Endothelial cell of hepatic sinusoid (primary cell): ENCODE data around the gene HECA.
"Not testable (repeated sequence)": the region's sequence is repeated elsewhere in the genome, so short reads cannot be mapped to it uniquely, and the experiment has no call there.

Experiments used
- in situ Hi-C: cut with HindIII; loops from 2 replicates; pipeline ENCODE4 v1.10.0; 2017; ENCODE audit warnings: low sequenced_read_pairs

HECA gene

DNA sequence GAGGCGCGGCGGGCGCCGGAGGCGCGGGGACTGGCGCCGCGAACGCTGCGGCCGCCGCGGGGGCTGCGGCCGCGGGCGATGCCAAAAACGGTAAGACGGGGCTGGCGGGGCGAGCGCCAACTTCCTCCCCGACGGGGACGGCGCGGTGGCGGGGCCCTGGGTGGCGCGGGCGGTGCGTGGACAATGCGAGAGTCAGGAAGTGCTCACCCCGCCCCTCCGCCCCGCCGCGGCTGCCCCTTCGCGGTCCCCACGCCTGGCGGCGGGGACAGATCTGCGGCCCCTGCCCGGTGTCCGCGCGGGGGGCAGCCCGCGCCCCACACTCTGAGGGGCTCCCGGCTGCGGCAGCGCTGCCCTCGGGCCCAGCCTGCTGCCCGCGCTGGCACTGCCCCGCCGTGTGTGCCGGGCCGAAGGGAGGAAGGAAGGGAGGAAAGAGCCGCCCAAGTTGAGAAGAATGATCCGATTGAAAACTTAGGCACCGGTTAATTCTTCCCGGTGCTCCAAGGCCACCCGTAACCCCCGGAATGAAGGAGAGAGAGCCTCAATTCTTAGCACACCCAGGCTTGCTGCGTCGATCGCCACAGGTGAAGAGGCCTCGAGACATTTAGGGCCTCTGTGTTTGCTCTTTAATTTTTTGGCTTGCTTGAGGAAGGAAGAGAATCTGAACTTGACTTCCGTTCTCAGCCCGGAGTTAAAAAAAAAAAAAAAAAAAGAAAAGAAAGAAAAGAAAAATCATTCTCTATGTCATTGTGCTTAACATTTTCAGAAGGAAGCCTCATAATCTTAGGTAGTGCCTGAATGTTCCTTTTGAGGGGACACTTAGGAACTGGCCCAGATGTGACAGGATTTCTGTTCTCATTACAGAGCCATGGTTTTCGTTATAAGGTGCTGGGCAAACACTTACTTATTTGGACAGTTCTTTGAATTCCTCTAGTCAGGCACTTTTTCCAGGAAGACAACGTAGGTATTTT, 982 bp downstream of the HECA start:
- in situ Hi-C loops, result no loop called here

DNA sequence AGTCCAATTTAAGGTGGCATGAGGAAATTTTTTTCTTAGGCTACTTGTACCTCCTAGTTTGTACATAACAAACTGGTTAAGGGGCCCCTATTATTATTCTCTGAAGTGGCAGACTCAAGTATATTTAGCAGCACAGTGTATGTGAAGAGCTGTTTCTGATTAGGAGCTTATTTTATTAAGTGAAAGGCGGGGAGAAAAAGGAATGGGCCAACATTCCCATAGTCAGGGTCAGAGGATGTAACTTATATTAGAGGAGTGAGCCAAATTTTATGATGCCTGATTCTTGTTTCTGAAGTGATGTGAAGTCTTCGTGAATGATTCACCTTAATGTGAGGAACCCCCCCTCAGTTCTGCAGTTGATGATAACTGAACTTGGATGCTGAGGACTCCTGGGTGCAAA, 2.8 kb downstream of the HECA start:
- in situ Hi-C loops, result no loop called here

DNA sequence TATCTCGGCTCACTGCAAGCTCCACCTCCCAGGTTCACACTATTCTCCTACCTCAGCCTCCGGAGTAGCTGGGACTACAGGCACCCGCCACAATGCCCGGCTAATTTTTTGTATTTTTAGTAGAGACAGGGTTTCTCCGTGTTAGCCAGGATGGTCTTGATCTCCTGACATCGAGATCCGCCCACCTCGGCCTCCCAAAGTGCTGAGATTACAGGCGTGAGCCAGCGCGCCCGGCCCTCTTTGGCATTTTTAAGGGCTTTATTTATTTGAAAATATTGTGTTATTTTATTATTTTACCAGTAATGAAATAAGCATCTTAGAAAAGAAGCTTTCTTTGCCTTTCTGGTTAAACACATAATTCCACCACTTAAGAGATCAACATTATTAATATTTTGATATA, 6.0 kb downstream of the HECA start:
- in situ Hi-C loops, result not testable (repeated sequence)

DNA sequence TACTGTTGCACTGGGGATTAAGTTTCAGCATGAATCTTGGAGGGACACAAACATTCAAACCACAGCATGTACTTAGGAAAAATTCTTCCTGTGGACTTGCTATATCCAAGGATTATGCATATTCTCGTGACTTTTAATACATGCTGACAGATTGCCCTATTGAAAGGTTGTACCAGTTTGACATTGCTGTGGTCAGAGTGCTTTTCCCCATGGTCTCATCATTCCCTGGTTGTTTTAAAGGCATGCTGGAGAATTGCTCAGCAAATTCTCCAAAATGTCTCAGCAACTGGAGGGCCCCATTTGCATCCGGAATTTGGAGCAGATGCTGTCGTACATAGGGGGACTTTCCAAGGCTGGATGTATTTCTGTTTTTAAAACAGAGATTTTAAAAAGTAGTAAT, 7.4 kb downstream of the HECA start:
- in situ Hi-C loops, result no loop called here

DNA sequence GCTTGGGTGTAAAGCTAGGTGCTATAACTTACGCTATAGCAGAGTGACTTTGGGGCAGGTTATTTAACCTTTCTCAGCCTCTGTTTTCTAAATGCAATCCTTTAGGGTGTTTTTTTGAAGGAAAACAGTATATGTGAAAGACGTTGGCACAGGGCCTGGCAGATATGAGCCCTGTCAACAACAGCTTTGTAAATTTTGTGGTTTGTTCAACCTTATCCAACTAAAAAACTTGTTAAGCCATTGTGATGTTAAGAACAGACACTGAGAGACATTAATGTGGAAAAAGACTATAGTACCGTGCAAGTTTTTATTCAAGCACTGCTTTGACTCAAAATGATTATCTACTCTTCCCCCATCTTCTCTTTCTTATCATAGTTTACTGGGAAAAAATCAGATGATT, 8.2 kb downstream of the HECA start:
- in situ Hi-C loops, result no loop called here

DNA sequence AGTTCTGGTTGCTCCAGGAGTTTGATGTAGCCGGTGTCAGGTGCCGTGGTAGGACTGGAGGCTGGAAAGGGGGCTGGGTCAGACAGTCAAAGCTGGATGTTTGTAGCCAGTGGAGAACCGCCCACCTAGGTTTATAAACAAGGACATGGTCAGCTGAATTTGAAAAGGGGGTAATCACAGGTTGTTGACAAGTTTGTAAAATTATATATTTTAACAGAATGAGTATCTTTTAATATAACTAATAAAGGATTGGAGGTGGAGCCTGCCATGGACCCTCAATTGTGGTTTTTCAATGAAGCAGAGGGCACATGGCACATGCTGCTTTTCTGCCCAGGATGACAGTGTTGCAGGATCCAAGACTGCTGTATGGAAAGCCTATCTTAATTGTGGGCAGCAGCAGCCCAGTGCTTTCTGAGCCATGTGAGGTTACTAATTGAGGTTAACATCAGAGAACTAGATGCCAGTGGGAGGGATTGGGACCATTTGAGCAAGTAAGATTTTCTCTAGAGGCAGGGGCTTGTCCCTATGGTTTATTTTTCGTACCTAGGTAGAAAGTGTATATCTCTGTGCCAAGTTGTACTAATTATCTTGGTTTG, 9.7 kb downstream of the HECA start:
- in situ Hi-C loops, result no loop called here

DNA sequence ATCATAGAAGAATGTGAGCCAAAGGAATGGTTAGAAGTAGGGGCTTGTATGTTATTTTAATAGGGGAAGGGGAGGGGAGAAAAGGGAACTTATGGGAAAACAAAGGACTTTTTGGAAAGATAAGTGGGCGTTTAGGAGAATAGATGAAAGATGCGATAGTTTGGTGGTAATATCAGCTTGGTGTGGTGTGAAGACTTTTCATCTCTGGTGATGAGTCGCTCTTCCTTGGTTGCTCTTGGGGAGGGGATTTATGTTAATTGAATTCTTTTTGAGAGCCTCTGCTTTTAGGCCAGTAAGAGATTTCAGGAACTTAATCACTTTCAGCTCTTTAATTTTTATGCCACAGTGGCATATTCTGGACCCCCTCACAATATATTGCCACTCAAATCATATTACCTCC, 10.8 kb downstream of the HECA start:
- in situ Hi-C loops, result no loop called here

DNA sequence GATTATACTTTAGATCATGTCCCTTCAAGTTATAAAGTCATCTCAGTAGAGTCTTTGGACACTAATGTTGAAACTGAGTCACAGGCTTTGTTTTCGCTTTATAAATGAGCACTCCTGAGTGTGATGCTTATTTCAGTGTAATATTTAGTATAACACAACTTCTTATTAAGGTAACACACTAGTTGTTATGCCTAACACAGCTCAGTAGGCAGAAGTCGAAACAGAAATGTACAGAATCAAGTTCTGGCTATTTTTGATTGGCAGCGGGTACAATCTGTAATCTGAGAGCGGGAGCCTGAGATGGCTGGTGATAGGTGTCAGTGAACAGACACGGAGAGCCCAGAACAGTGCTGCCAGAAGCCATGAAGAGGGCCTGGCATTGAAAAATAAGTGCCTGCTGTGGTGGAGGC, 11.4 kb downstream of the HECA start:
- in situ Hi-C loops, result no loop called here

DNA sequence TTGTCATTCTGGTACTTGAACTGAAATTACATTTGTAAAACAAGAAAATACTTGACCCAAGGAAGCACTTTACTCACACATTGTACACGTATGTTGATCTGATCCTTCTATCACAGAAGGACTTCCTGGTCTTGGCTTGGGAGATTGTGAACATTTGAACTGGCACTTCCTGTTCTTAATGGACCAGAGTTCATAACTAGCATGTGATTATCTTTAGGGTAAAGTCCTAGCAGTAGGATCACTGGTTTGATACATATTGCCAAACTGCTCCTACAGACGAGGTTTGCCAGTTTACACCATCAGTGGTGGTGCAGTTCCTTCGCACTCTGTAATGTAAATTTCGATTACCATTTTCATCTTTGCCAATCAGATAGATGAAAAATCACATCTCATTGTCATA, 12.7 kb downstream of the HECA start:
- in situ Hi-C loops, result no loop called here

DNA sequence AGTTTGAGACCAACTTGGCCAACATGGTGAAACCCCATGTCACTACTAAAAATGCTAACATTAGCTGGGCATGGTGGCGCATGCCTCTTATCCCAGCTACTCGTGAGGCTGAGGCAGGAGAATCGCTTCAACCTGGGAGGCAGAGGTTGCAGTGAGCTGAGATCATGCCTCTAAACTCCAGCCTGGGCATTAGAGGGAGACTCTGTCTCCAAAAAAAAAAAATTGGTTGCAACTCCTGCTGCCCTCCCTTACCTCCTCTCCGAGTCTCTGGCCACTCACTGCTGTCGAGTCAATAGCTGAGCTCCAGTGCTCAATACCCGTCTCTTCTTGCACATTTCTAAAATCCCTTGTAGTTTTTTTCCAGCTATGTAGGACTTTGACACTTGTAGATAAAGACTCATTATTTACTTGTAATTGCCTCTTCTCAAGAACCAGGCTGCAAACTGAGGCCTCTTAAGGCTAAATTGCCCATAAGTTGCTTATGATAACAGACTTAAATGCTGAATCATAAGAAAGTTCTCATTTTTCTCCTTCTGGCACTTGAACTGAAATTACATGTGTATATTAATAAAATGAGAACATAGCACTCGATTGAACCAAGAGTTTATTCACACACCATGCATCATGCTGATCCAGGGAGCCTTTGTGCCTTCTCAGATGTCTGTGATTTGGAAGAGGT, 13.8 kb downstream of the HECA start:
- in situ Hi-C loops, result no loop called here

DNA sequence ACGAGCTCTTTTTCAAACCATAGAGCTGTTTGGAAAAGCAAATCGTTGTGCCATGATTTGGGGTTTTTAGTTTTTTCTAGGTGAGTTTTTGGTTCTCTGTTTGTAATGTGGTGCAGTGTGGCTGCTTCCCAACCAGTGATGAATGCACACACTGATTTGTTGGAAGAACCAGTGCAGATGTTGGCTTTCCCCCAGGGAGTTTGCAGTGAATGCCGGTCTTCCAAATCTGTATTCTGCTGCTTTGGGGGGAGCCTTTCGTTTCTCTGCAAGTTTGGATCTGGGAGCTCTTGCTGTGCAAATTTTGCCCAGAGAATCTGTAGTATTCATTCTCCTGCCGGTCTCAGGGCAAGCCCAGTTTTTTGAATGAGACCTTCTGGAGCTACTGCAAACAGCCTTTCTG, 14.5 kb downstream of the HECA start:
- in situ Hi-C loops, result no loop called here

DNA sequence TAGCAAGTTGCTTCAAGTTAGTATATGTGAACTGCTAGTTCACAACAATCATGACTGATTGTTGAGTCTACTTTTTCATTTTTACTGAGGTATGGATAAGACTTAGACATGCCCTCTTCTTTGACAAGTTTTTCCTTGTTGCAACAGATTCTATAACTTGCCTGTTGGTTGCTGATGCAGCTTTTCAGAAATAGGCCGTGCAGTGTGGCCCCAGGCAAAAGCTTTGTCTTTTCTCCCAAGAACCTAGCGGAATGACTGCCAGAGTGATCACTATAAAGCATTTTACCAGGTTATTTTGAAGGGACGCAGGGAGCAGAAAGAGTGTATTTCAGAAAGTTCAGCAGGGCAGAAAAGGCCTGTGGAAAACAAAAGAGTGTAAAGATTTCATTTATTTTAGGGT, 16.0 kb downstream of the HECA start:
- in situ Hi-C loops, result no loop called here

DNA sequence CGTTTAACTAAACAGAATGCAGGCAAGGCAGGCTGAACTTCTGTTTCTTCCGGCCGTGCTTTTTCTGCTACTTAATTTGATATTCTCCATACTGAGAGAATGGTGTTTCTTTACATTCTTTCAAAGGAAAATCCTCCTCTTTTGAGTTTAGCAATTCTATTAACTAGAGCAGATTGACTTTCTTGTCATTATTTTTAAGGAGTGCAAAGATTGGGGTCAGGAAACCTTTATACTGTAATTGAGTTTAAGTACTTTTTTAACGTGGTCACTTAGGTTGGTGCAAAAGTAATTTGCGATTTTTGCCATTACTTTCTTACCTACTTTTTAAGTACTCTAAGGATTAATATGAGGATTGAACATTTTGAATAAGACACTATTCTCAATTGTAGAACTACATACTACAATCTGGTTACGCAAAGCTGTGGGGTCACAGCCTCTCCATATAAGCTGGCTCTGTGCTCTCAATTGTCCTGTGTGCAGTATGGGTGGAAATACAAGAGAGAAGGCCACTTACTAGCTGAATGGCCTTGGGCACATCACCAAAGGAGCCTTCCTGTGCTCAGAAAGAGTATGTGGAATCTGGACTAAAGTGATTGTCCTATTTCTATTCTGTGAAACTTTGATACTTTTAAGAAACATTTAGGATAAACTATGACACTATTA, 16.7 kb downstream of the HECA start:
- in situ Hi-C loops, result no loop called here

DNA sequence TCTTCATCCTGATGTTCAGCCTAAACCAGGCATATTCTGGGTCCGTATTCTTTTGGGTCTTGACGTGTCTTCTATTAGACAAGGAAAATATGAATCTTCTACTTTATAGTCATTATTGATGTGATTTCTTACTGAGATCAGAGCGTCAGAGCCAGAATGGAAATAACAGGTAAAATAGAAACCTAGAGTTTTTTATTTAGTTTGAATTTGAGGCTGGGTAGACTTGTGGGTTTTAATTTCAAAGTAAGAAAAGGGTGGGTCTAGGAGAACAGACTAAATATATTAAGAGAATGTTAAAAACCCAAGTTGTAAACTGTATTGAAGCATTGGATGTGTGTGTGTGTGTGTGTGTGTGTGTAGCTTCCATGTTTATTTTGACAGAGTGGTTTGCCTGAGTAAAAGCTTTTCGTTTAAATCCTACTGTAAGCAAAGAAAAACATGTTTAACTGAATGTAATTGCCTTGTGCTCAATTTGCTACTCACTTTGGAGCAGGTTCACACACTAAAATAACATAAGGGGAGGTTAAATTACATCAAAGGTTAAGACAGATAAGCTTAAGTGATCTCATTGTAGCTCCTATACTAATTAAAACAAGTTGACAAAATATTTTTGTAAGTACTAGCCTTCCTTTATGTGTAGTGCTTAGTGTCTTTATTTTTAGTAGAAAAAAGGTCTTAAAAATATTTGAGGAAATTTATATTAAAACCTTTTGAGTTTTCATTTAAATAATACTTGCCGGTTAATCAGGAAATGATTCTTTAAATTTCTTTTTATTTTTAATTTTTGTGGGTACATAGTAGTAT, 17.4 kb downstream of the HECA start:
- in situ Hi-C loops, result no loop called here

DNA sequence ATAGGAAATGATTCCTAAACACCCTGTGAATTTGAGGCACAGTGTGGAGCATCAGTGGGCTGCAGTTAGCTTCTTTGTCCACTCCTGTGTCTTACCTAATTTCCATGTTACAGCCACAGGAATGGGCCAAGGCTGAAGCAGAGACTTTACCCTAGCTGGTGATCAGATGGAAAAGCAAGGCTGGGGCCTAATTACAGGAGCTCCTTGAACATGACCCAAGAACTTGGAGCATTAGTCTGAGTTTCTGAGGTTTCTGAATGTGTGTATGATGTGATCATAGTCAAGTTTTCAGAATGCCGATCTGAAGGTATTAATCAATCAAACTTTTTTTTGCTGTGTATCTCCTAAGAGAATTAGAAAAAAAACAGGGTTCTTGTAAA, 18.0 kb downstream of the HECA start:
- in situ Hi-C loops, result no loop called here

DNA sequence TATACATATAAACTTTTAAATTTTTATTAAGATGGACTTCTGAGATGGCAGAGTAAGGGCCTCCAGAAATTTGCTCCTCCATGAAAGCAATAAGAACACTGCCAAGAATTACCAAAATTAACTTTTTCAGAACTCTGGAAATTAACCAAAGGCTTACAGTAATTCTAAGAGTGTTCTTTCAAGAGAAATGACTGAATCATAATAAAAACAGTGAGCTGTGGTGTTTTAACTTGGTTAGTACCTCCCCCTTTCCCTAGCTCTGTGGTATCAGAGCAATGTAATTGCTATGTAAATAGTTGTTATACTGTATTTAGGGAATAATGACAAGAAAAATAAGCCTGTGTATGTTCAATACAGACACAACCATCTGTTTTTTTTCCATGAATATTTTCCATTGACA, 19.0 kb downstream of the HECA start:
- in situ Hi-C loops, result no loop called here

DNA sequence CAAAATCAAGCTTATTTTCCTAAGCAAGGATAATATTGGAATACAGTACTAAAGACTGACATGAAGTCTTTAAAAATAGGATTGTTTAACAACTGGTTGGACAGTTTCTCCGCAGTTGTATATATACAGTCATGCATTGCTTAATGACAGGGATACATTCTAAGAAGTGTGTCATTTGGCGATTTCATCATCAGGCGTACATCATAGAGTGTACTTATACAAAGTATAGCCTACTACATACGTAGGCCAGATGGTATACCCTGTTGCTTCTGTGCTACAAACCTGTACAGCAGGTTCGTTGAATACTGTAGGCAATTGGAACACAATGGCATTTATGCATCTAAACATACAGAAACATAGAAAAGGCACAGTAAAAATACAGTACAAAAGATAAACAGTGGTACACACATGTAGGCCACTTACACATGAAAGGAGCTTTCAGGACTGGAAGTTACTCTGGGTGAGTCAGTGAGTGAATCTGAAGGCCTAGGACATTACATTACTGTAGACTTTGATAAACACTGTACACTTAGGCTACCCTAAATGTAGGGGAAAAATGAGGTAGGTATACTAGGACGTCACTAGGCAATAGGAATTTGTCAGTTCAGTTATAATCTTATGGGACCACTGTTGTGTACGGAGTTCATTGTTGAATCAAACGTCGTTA, 20.1 kb downstream of the HECA start:
- in situ Hi-C loops, result no loop called here

DNA sequence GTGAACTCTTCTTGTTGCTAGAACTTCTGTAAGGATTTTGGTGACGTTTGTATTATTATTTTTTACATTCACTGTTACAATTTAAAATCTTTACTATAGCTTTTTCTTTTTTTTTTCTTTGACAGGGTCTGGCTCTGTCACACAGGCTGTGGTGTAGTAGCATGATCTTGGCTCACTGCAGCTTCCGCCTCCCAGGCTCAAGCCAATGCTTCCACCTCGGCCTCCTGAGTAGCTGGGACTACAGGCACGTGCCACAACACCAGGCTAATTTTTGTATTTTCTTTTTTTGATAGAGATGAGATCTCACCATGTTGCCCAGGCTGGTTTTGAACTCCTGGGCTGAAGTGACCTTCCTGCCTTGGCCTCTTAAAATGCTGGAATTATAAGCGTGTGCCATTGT, 21.2 kb downstream of the HECA start:
- in situ Hi-C loops, result no loop called here

DNA sequence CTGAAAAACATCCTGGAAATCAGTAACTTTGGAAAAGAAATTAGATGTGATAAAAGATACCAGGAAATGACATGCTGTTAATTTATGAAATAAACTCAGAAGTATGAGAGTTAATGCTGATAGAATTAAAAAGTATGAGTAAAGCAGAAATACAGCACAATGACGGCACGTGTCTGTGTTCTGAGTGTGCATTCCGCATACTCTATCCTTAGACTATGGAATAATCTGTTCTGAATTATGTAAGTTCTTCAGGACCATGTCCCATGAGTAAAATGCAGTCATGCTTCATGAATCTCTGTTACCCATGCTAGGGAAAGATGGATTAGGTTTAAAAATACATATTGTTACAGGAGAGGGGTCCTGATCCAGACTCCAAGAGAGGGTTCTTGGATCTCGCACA, 21.7 kb downstream of the HECA start:
- in situ Hi-C loops, result no loop called here

DNA sequence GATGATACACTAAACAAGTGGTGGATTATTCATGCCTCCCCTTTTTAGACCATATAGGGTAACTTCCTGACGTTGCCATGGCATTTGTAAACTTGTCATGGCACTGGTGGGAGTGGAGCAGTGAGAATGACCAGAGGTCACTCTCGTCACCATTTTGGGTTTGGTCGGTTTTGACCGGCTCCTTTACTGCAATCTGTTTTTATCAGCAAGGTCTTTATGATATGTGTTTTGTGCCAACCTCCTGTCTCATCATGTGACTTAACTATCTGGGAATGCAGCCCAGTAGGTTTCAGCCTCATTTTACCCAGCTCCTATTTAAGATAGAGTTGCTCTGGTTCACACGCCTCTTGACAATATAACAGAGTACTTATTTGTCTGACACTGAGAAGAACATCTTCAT, 22.2 kb downstream of the HECA start:
- in situ Hi-C loops, result not testable (repeated sequence)
